GM21423 (cell line): ENCODE measurements around the gene PCSK2.

Experiments used
- ATAC-seq: cut with Tn5 transposase; IDR thresholded peaks from one replicate; pipeline ENCODE4 v1.9.1; 2021; ENCODE audit warnings: mild to moderate bottlenecking, moderate library complexity; ENCODE audit not compliant: unreplicated experiment

The PCSK2 gene

GRCh38 chr20:17248224-17248623, 21.4 kb downstream of the PCSK2 start:
- ATAC-seq = no peak

- no peak for ATAC-seq
Measured at GRCh38 chr20:17262786-17263185, 35.9 kb downstream of the PCSK2 start.

GRCh38 chr20:17273717-17274116, 46.9 kb downstream of the PCSK2 start:
- ATAC-seq = no peak

GRCh38 chr20:17276101-17276500, 49.3 kb downstream of the PCSK2 start:
- no peak for ATAC-seq

GRCh38 chr20:17281478-17281877, 54.6 kb downstream of the PCSK2 start:
- ATAC-seq = no peak

- ATAC-seq = no peak
Measured at GRCh38 chr20:17282501-17282900, 55.7 kb downstream of the PCSK2 start.

GRCh38 chr20:17287503-17287902, 60.7 kb downstream of the PCSK2 start:
- no peak for ATAC-seq

GRCh38 chr20:17287998-17288397, 61.2 kb downstream of the PCSK2 start:
- ATAC-seq = no peak

- ATAC-seq = no peak
Measured at GRCh38 chr20:17295151-17295726, 68.4 kb downstream of the PCSK2 start.

GRCh38 chr20:17295991-17296390, 69.2 kb downstream of the PCSK2 start:
- ATAC-seq = no peak

- ATAC-seq = no peak
Measured at GRCh38 chr20:17298171-17298570, 71.3 kb downstream of the PCSK2 start.

- ATAC-seq = no peak
Measured at GRCh38 chr20:17298751-17299150, 71.9 kb downstream of the PCSK2 start.

- ATAC-seq = no peak
Measured at GRCh38 chr20:17300113-17300512, 73.3 kb downstream of the PCSK2 start.

GRCh38 chr20:17304774-17305173, 77.9 kb downstream of the PCSK2 start:
- ATAC-seq = no peak

GRCh38 chr20:17306427-17306826, 79.6 kb downstream of the PCSK2 start:
- ATAC-seq = no peak

GRCh38 chr20:17314264-17314663, 87.4 kb downstream of the PCSK2 start:
- no peak for ATAC-seq

GRCh38 chr20:17315407-17316231, 88.8 kb downstream of the PCSK2 start:
- no peak for ATAC-seq

- no peak for ATAC-seq
Measured at GRCh38 chr20:17316316-17317038, 89.6 kb downstream of the PCSK2 start.

- ATAC-seq = no peak
Measured at GRCh38 chr20:17317341-17317740, 90.5 kb downstream of the PCSK2 start.

- no peak for ATAC-seq
Measured at GRCh38 chr20:17320456-17320855, 93.6 kb downstream of the PCSK2 start.

- no peak for ATAC-seq
Measured at GRCh38 chr20:17326096-17326495, 99.3 kb downstream of the PCSK2 start.
